Left ventricle myocardium inferior (tissue), 1 donor: ENCODE measurements around the gene FKRP. TPM values are rescaled to one million over a fixed set of nuclear protein-coding genes. Genes with fewer than 3 reads are reported as not detected.
"Not testable (repeated sequence)": the region's sequence is repeated elsewhere in the genome, so short reads cannot be mapped to it uniquely, and the experiment has no call there.

ENCODE experiments used
- DNase-seq: peaks from one replicate; pipeline ENCODE4 v3.0.0-alpha.2; 2020
- H3K27ac ChIP-seq: fragments of 200-600 bp; replicated peaks from 2 replicates; pipeline ENCODE4 v1.8.0; 2021
- H3K27me3 ChIP-seq: fragments of 200-600 bp; 2 replicates; pipeline ENCODE4 v1.8.0; 2021; ENCODE audit warnings: low read depth
- H3K36me3 ChIP-seq: fragments of 200-600 bp; 2 replicates; pipeline ENCODE4 v1.8.0; 2021
- H3K4me1 ChIP-seq: fragments of 200-600 bp; 2 replicates; pipeline ENCODE4 v1.8.0; 2021
- H3K4me3 ChIP-seq: fragments of 200-600 bp; 2 replicates; pipeline ENCODE4 v1.8.0; 2021; ENCODE audit warnings: mild to moderate bottlenecking, moderate library complexity
- H3K9me3 ChIP-seq: fragments of 200-600 bp; replicated peaks from 2 replicates; pipeline ENCODE4 v1.8.0; 2021
- CTCF ChIP-seq: fragments of 200-600 bp; IDR thresholded peaks from 2 replicates; pipeline ENCODE4 v1.8.0; 2021; ENCODE audit warnings: antibody characterized with exemption, mild to moderate bottlenecking, borderline replicate concordance
- intact Hi-C: fragments of 100-400 bp; cut with micrococcal nuclease; formaldehyde crosslinking; loops from one replicate; pipeline ENCODE4 v1.11.0; 2022
- total RNA-seq: library from RNA; stranded (reverse); fragmentation: NEBNext Ultra II Directional; extraction: Animal tissue kit (Norgen Biotek cat#: 25700); gene quantifications from one replicate; pipeline ENCODE4 v1.2.1, GENCODE V29; 2021
- donor health status: DM: no; HTN: yes; CAD: no; lungs with severe emphysema.

FKRP gene
- total RNA-seq, 1 donor from 2014 or later: 15.6 TPM

- H3K36me3 ChIP-seq: peaks cover 36% of the 10 kb centered on the region
- H3K4me3 ChIP-seq: no peak overlapping the region
- H3K27ac ChIP-seq: no peak overlapping the region
- H3K27me3 ChIP-seq: no peaks in the 10 kb centered on the region
- H3K9me3 ChIP-seq: no peaks in the 10 kb centered on the region
- intact Hi-C loops: no loop called here
- H3K4me1 ChIP-seq: no peaks in the 10 kb centered on the region
- no peak for TF ChIP-seq CTCF
- no peak for DNase-seq
These were observed 29.9 kb downstream of the FKRP start for GRCh38 chr19:46775642-46776258.

GRCh38 chr19:46776927-46777911, 31.4 kb downstream of the FKRP start:
- Histone ChIP-seq H3K36me3 (peaks cover 46% of the 10 kb centered on the region), H3K27me3 (no peaks in the 10 kb centered on the region), H3K4me1 (no peaks in the 10 kb centered on the region), H3K4me3 (no peak overlapping the region), H3K9me3 (no peaks in the 10 kb centered on the region), H3K27ac (no peak overlapping the region)
- TF ChIP-seq CTCF: no peak
- no peak for DNase-seq
- intact Hi-C loops: no loop called here

- H3K27ac ChIP-seq, H3K4me3 ChIP-seq, intact Hi-C loops, H3K27me3 ChIP-seq, H3K9me3 ChIP-seq, H3K4me1 ChIP-seq, DNase-seq: not testable (repeated sequence)
- H3K36me3 ChIP-seq: peaks cover 46% of the 10 kb centered on the region
These were observed 32.2 kb downstream of the FKRP start for GRCh38 chr19:46777956-46778645.

GRCh38 chr19:46782355-46783019, 36.6 kb downstream of the FKRP start:
- Histone ChIP-seq H3K27ac (no peak overlapping the region), H3K27me3 (peaks cover 3% of the 10 kb centered on the region), H3K4me3 (no peak overlapping the region), H3K4me1 (peaks cover 37% of the 10 kb centered on the region), H3K9me3 (no peaks in the 10 kb centered on the region), H3K36me3 (peaks cover 25% of the 10 kb centered on the region)
- no peak for DNase-seq
- no peak for TF ChIP-seq CTCF
- intact Hi-C loops: no loop called here

GRCh38 chr19:46783670-46784069, 37.8 kb downstream of the FKRP start:
- peaks cover 18% of the 10 kb centered on the region for H3K36me3 ChIP-seq
- H3K4me3 ChIP-seq: no peak overlapping the region
- no peak overlapping the region for H3K27ac ChIP-seq
- peaks cover 48% of the 10 kb centered on the region for H3K4me1 ChIP-seq
- H3K9me3 ChIP-seq: no peaks in the 10 kb centered on the region
- TF ChIP-seq CTCF: no peak
- intact Hi-C loops: no loop called here
- no peak for DNase-seq
- H3K27me3 ChIP-seq: peaks cover 6% of the 10 kb centered on the region
